AG10803 (cell line): ENCODE data around the gene SNX25.

ENCODE experiments used
- DNase-seq: peaks from one replicate; pipeline ENCODE4 v3.0.0; 2010; ENCODE audit warnings: low read depth
- H3K4me3 ChIP-seq: 2 replicates; pipeline ENCODE4 v1.5.1; 2011; ENCODE audit warnings: mild to moderate bottlenecking, low read length, control low read depth
- TF ChIP-seq, protein P1 (sequence below): conservative IDR thresholded peaks from 2 replicates; pipeline ENCODE4 v1.5.1; 2011; ENCODE audit warnings: mild to moderate bottlenecking, low read length, control low read depth, inconsistent platforms

SNX25 gene

DNA sequence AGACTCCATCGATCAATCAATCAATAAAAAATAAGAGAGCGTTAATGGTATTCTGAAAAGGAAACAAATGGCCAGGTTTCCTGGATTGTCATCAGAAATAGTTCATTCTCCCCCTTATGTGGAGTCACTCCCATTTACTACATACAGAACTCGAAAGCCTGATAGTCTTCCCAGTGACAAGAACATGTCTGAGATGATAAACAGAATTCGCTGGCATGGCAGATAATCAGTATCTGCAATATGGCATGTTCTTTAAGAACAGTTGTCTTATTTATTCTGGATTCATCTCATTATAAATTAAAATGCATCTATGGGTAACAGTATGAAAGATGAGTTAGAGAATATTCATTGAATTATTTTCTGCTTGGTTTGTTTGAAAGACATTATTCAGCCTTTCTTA, 124.9 kb downstream of the SNX25 start:
- no peak overlapping the region for H3K4me3 ChIP-seq
- no peak for DNase-seq
- TF ChIP-seq, protein P1, sequence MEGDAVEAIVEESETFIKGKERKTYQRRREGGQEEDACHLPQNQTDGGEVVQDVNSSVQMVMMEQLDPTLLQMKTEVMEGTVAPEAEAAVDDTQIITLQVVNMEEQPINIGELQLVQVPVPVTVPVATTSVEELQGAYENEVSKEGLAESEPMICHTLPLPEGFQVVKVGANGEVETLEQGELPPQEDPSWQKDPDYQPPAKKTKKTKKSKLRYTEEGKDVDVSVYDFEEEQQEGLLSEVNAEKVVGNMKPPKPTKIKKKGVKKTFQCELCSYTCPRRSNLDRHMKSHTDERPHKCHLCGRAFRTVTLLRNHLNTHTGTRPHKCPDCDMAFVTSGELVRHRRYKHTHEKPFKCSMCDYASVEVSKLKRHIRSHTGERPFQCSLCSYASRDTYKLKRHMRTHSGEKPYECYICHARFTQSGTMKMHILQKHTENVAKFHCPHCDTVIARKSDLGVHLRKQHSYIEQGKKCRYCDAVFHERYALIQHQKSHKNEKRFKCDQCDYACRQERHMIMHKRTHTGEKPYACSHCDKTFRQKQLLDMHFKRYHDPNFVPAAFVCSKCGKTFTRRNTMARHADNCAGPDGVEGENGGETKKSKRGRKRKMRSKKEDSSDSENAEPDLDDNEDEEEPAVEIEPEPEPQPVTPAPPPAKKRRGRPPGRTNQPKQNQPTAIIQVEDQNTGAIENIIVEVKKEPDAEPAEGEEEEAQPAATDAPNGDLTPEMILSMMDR: no peak

DNA sequence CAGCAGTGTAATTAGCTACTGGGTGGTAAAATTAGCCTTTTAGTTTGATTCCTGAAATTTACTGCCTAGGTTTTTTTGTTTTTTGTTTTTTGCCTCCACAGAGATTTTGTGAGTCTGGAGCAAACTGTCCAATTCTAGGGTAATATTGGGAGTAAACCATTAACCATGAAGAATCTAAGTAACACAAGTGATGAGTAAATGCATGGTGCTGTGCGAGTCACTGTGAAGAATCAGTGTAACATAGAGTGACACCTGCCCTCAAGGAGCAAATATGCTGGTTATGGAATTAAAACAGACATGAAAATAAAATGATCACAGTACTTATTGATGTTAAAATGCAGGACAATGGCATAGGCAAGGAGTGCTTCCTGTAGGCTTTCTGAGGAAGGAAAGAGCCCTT, 126.2 kb downstream of the SNX25 start:
- TF ChIP-seq, protein P1: no peak
- no peak overlapping the region for H3K4me3 ChIP-seq
- no peak for DNase-seq

DNA sequence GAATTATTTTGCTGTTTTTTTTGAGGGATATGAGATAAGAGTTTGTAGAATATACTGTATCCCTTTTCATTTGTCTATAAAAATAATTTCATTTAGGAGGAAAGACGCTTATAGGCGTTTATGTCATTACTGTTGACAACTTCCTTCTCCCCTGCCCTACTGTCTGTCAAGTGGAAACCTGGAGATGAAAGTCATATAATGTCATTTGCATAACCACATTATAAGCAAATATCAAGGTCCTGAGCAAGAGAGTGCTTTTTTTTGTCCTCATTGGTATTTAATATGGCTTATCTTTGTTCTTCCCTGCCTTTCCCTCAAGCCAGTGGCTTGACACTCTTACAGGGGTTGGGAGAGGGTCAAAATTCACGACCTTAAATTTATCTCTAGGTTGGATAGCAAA, 130.5 kb downstream of the SNX25 start:
- TF ChIP-seq, protein P1: no peak
- no peak for DNase-seq
- H3K4me3 ChIP-seq: no peak overlapping the region

- DNase-seq: no peak
- no peak overlapping the region for H3K4me3 ChIP-seq
- TF ChIP-seq, protein P1: no peak
Observed at GRCh38 chr4:185341377-185341776, 132.0 kb downstream of the SNX25 start.

DNA sequence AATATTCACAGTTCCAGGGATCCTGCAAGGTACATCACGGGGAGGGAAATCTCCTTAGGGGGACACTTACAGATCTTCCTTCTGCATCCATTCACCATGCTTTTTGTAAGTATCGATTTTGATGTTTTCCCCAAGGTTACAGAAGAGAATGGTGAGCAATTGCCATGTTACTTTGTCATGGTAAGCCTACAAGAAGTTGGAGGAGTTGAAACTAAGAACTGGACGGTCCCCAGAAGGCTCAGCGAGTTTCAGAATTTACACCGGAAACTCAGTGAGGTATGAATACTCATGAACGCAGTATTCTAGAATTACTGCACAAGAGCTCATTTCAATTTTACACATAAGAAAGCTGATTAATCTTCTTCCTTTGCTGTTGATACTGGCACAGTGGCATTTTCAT, 132.4 kb downstream of the SNX25 start:
- no peak for DNase-seq
- no peak overlapping the region for H3K4me3 ChIP-seq
- TF ChIP-seq, protein P1: no peak

- no peak for DNase-seq
- no peak overlapping the region for H3K4me3 ChIP-seq
- TF ChIP-seq, protein P1: no peak
Observed at GRCh38 chr4:185343726-185344581, 134.6 kb downstream of the SNX25 start.
